Urinary bladder (tissue), 4 donors: ENCODE data around the gene KIAA0513. TPM values are rescaled to one million over a fixed set of nuclear protein-coding genes. Genes with fewer than 3 reads are reported as not detected.
"Not testable (repeated sequence)": the region's sequence is repeated elsewhere in the genome, so short reads cannot be mapped to it uniquely, and the experiment has no call there.

Experiments
- DNase-seq: peaks from one replicate; pipeline ENCODE4 v3.0.0-alpha.2; 2015; ENCODE audit errors: extremely low spot score
- H3K27ac ChIP-seq: one replicate; pipeline ENCODE4 v1.5.1; 2013; ENCODE audit warnings: low read depth, mild to moderate bottlenecking, moderate library complexity
- H3K36me3 ChIP-seq: one replicate; pipeline ENCODE4 v1.6.1; 2013; ENCODE audit warnings: mild to moderate bottlenecking, moderate library complexity; ENCODE audit not compliant: insufficient read depth
- H3K4me1 ChIP-seq: one replicate; pipeline ENCODE4 v1.6.1; 2013; ENCODE audit warnings: mild to moderate bottlenecking, moderate library complexity; ENCODE audit not compliant: insufficient read depth
- H3K4me3 ChIP-seq: one replicate; pipeline ENCODE4 v1.5.1; 2013; ENCODE audit warnings: low read depth, low read length
- WGBS: extraction: QIAGEN DNeasy Blood & Tissue Kit; methylation state at CpG from one replicate; pipeline ENCODE4 v1.1.7; 2013; 5-methylcytosine and 5-hydroxymethylcytosine counted together
- polyA plus RNA-seq: library from polyadenylated mRNA; stranded (reverse); fragments of 200-250 nt; gene quantifications from one replicate; pipeline ENCODE4 v1.2.3, GENCODE V29; 2013
- total RNA-seq: library from RNA; depleted of rRNA; stranded (reverse); fragments of >200 nt; gene quantifications from one replicate; pipeline ENCODE4 v1.2.3, GENCODE V29; 2014
- donor health status: healthy with polysubstance abuse.
- donor health status: healthy.

The KIAA0513 gene
- total and polyA plus RNA-seq, 2 donors = 9.8 to 19.9 TPM

DNA sequence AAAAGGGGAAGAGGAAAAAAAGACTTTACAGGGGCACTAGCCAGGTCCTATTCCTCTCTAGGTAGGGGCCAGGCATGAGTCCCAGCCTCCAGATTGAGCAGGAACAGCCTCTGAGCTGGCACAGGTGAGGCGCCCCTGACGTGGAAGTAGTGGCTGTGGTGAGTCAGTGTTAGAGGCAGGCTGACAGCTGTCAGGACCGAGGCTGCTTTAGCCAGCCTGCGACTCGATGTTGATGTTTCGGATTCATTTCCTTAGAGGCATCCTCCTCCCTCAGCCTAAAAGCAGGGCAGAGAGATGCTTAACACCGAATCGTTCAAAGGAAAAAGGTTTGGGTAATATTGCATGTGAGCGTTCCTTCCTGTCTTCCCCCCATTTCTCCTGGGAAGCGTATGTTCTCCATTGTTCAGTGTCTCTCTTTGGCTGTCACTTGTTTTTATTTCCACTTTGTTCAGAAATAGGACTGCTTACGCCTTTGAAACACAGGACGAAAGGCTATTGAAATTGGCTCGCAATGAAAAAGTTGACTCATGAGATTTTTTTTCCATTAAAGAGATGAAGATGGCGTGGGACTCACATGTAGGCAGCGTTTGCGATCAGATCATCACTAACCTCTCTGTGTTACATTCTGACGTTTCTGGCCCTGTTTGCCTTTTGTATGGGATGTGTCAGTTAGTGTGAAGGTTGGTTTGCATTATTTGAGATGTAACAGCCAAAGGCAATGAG lies 1.3 kb downstream of the KIAA0513 start:
- 24% methylated on average over 17 of the region's 17 CpGs for WGBS
- peak overlapping the region; percentile 81 for H3K4me3 ChIP-seq
- H3K36me3 ChIP-seq = no peaks in the 10 kb centered on the region

DNA sequence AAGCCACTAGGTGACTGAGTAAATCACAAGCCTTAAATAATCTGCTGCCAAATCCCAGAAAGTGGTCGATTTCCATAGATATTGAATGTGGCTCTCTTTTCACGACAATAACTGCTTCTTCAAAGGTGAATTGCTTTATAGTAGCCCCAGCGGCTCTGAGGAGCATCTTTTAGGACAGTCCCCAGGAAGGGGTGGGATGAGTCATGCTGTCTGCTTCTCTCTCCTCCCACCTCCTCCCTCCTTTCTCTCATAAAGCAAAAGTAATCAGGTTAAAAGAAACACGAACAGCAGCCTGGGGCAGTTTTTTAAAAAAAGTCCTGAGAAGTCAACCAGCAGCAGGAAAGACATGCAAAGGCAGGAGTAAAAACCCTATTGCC lies 1.8 kb downstream of the KIAA0513 start:
- DNase-seq = peak; percentile 68
- H3K27ac ChIP-seq = peak overlapping the region; percentile 83
- no peaks in the 10 kb centered on the region for H3K36me3 ChIP-seq
- WGBS = 19% methylated on average over 4 of the region's 4 CpGs
- no peaks in the 10 kb centered on the region for H3K4me1 ChIP-seq
- peak overlapping the region; percentile 81 for H3K4me3 ChIP-seq

More for the DNA sequence above, 1.3 kb downstream of the KIAA0513 start:
- no peaks in the 10 kb centered on the region for H3K4me1 ChIP-seq
- no peak for DNase-seq
- H3K27ac ChIP-seq = peak overlapping the region; percentile 30

GRCh38 chr16:85029981-85030401 lies 2.4 kb downstream of the KIAA0513 start:
- H3K27ac ChIP-seq = peak overlapping the region; percentile 83
- 45% methylated on average over 16 of the region's 16 CpGs for WGBS
- H3K4me3 ChIP-seq = peak overlapping the region; percentile 17
- no peaks in the 10 kb centered on the region for H3K4me1 ChIP-seq
- no peak for DNase-seq
- no peaks in the 10 kb centered on the region for H3K36me3 ChIP-seq

DNA sequence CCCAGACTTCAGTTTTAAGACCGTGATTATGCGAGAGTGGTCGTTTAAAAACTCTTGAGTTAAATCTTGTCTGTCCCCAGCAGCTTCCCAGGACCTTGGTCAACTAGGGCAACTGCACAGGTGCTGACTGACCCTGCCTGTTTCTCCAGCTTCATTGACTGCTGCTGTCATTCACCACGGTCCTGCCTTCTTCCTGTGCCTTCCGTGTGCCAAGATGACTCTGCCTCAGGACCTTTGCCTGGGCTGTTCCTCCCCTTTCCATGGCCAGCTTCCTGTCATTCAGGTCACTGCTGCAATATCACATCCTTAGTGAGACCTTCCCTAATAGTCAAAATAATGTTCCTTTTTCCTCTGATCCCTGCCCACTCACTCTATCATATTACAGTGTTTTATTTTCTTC lies 3.9 kb downstream of the KIAA0513 start:
- no peak for DNase-seq
- Histone ChIP-seq H3K27ac (no peak overlapping the region), H3K4me3 (no peak overlapping the region), H3K36me3 (no peaks in the 10 kb centered on the region), H3K4me1 (no peaks in the 10 kb centered on the region)
- WGBS = 88% methylated on average over 5 of the region's 5 CpGs

- not testable (repeated sequence) for DNase-seq, H3K4me3 ChIP-seq, H3K36me3 ChIP-seq, H3K27ac ChIP-seq, H3K4me1 ChIP-seq
- WGBS = 98% methylated on average over 4 of the region's 4 CpGs
These were observed 4.6 kb downstream of the KIAA0513 start for GRCh38 chr16:85032187-85032586.

DNA sequence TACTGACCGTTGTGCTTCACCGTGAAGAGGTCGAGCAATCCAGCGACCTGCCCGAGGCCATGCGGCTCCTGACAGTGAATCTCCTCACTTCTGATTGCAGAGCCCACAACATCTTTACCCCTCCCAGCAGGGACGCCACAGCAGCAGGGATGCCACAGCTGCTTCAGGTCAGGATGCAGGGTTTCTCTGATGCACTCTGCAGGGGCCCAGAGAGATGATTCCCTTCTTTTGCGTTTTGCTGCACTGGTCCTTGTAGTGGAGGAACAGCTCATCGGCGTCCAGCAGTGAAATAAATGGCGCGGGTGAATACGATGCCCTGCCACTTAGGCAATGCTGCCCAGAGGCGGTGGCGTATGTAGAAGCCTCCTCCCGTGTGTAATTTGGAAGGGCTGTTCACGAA lies 5.6 kb downstream of the KIAA0513 start:
- Histone ChIP-seq H3K4me3 (no peak overlapping the region), H3K36me3 (no peaks in the 10 kb centered on the region), H3K4me1 (peaks cover 2% of the 10 kb centered on the region), H3K27ac (no peak overlapping the region)
- DNase-seq = no peak
- WGBS = 86% methylated on average over 17 of the region's 17 CpGs

DNA sequence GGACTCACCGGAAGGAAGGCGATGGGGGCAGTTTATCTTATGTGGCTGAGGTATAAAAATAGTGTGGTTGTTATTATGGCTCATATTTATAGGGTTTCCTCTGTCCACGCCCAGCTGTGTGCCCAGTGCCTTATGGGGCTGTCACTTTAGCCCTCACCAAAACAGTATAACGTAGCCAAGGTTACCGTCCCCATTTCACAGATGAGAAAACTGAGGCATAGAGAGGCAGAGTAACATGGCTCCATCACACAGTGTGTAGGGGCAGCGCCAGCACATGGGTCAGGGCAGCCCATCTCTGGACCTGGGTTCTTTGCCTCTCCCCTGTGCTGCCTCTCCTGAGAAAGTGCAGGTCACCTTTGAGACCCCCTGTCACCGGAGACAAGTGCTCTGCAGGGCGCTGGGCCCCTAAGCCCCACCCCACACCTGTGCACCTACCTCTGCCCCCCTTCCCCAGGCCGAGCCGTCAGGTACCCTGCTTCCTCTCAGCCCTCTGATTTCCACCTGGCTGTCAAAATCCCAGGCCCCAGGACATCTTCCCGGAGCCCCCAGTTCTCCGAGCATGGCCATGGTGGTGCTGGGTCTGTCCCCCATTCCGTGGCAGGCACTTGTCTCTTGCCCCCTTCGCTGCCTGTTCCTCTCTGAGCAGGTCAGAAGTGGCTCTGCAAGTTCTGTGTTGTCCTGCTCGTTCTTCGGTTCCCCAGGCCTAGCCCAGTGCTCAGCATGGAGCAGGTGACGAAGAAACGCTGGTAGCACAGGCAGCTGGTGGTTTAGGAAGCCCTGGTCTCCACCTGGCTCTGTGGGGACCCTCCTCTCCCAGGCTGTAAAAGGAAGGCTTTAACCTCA lies 7.2 kb downstream of the KIAA0513 start:
- peaks cover 2% of the 10 kb centered on the region for H3K4me1 ChIP-seq
- WGBS = 85% methylated on average over 18 of the region's 18 CpGs

DNA sequence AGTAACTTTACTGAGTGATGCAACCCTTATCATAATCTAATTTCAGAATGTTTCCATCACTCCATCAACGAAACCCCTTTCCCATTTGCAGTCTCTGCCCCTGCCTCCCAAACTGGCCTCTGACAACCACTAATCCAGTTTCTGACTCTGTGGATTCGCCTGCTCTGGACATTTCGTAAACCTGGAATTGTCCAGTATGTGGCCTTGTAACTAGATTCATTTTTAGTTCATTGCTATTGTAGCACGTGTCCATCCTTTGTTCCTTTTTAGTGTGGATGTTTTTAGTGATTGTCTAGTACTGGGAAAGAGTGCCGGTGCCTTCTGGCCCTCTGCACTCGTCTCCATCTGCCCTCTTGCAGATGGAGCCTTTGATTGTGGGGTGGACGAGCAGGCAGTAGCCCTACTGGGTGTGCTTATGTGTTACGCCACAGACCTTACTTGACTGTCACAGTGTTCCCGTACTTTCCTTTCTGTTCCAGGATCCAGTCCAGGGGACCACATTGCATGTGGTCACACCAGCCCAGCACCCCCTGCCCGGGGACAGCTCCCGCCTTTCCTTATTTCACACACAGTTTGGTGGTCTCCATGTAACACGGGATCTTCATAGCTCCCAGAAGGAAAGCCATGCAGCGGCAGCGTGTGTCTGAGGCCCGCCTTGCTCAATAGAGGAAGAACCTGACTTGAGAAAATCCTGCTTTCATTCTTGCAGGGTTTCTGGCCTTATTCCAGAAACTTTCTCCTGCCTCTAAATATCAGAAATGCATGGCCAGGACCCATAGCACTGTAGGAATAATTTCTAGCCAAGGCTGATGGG lies 8.8 kb downstream of the KIAA0513 start:
- DNase-seq = no peak
- H3K36me3 ChIP-seq = no peaks in the 10 kb centered on the region
- peak overlapping the region; percentile 15 for H3K27ac ChIP-seq
- H3K4me1 ChIP-seq = peaks cover 2% of the 10 kb centered on the region
- no peak overlapping the region for H3K4me3 ChIP-seq
- 82% methylated on average over 15 of the region's 15 CpGs for WGBS

More for the DNA sequence above, 7.2 kb downstream of the KIAA0513 start:
- Histone ChIP-seq H3K36me3 (no peaks in the 10 kb centered on the region), H3K27ac (no peak overlapping the region), H3K4me3 (no peak overlapping the region)
- DNase-seq = no peak

GRCh38 chr16:85037050-85037410 lies 9.4 kb downstream of the KIAA0513 start:
- 78% methylated on average over 7 of the region's 7 CpGs for WGBS
- no peak for DNase-seq
- H3K27ac ChIP-seq = peak overlapping the region; percentile 44
- no peak overlapping the region for H3K4me3 ChIP-seq
- H3K4me1 ChIP-seq = peaks cover 2% of the 10 kb centered on the region
- H3K36me3 ChIP-seq = no peaks in the 10 kb centered on the region

DNA sequence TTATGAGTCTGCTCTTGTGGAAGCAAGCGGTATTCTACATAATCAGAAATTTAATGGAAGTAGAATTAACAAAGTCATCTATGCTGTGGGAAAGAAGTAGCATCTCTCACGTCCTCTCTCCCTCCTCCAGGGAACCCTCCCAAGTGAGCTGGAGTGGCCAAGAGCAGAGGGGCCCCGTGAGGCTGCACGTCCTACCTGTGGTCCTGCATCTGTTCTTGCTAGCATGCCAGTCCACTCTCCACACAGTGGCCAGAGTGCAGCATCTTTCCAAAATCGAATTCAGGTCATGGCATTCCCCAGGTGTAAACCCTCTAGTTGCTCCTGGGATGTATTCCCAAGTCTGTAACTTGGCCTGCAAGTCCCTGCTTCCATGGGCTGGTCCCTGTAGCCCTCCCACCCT lies 10.1 kb downstream of the KIAA0513 start:
- H3K27ac ChIP-seq = no peak overlapping the region
- H3K4me3 ChIP-seq = no peak overlapping the region

GRCh38 chr16:85040685-85041084 lies 13.1 kb downstream of the KIAA0513 start:
- no peak for DNase-seq
- H3K27ac ChIP-seq = no peak overlapping the region
- no peaks in the 10 kb centered on the region for H3K36me3 ChIP-seq
- 80% methylated on average over 6 of the region's 6 CpGs for WGBS
- peaks cover 2% of the 10 kb centered on the region for H3K4me1 ChIP-seq
- H3K4me3 ChIP-seq = no peak overlapping the region

More for the DNA sequence above, 10.1 kb downstream of the KIAA0513 start:
- no peak for DNase-seq
- H3K36me3 ChIP-seq = no peaks in the 10 kb centered on the region
- H3K4me1 ChIP-seq = peaks cover 2% of the 10 kb centered on the region
- 88% methylated on average over 5 of the region's 5 CpGs for WGBS

- no peak for DNase-seq
- 85% methylated on average over 27 of the region's 27 CpGs for WGBS
- Histone ChIP-seq H3K27ac (no peak overlapping the region), H3K4me3 (no peak overlapping the region), H3K4me1 (peaks cover 2% of the 10 kb centered on the region), H3K36me3 (no peaks in the 10 kb centered on the region)
These were observed 13.9 kb downstream of the KIAA0513 start for GRCh38 chr16:85041219-85042166.

GRCh38 chr16:85042167-85042526 lies 14.6 kb downstream of the KIAA0513 start:
- Histone ChIP-seq H3K4me1 (peaks cover 2% of the 10 kb centered on the region), H3K36me3 (no peaks in the 10 kb centered on the region), H3K27ac (no peak overlapping the region), H3K4me3 (no peak overlapping the region)
- WGBS = 74% methylated on average over 6 of the region's 6 CpGs
- no peak for DNase-seq
